GM12878 (cell line): Measurements from ENCODE around the gene SORCS2. TPM values are rescaled to one million over a fixed set of nuclear protein-coding genes. Genes with fewer than 3 reads are reported as not detected.

Experiments
- ATAC-seq: fragments of 200-7000 bp; cut with Tn5 transposase; 3 replicates; pipeline ENCODE4 v1.9.1; 2020; ENCODE audit warnings: mild to moderate bottlenecking, moderate library complexity
- BruUV-seq: library from RNA; stranded (reverse); fragments of 400-500 nt; replicated peaks from 2 replicates; lab custom pipeline; 2021; lab: Mats Ljungman, UMichigan
- CTCF ChIA-PET: fragments of 300-600 bp; sonication (Branson Sonifier 250); formaldehyde crosslinking; extraction: SDS; loops from one replicate; lab custom pipeline; 2021; ENCODE audit warnings: inconsistent platforms; lab: Yijun Ruan, JAX
- POLR2A ChIA-PET: fragments of 350-600 bp; formaldehyde crosslinking; extraction: SDS; loops from one replicate; lab custom pipeline; 2021; ENCODE audit warnings: inconsistent platforms; lab: Charles Lee
- RAD21 ChIA-PET: fragments of 300-600 bp; sonication (Branson Sonifier 250); formaldehyde crosslinking; loops from one replicate; lab custom pipeline; 2023; ENCODE audit warnings: antibody characterized with exemption; ENCODE audit not compliant: unreplicated experiment; lab: Charles Lee
- SMC1A ChIA-PET: fragments of 300-600 bp; sonication (Branson Sonifier 250); formaldehyde crosslinking; loops from one replicate; lab custom pipeline; 2023; ENCODE audit not compliant: unreplicated experiment, uncharacterized antibody; lab: Charles Lee
- DNase-seq: peaks from one replicate; pipeline ENCODE4 v3.0.0-alpha.2; 2011; ENCODE audit warnings: low read depth, low spot score
- FAIRE-seq: peaks from 3 replicates; lab custom pipeline; 2011; peaks lifted over from hg19 to GRCh38; lab: Jason Lieb, UNC
- H2AFZ ChIP-seq: 2 replicates; pipeline ENCODE4 v1.6.0; 2011; ENCODE audit warnings: low read depth, low read length, control low read depth; ENCODE audit not compliant: control insufficient read depth
- H3K27ac ChIP-seq: 2 replicates; pipeline ENCODE4 v1.5.1; 2011; ENCODE audit warnings: control low read depth; ENCODE audit not compliant: control insufficient read depth, insufficient read depth
- H3K27me3 ChIP-seq, 2 experiments: replicated peaks in 1 of 2; 2 replicates each; pipeline versions ENCODE4 v1.6.0 to v1.6.1; 2011; ENCODE audit warnings: low read length in 1 of 2; ENCODE audit not compliant: control insufficient read depth in 2 of 2, insufficient read depth in 2 of 2
- H3K36me3 ChIP-seq, 2 experiments: 2 replicates each; pipeline ENCODE4 v1.5.1; 2011; ENCODE audit warnings: low read length in 1 of 2; ENCODE audit not compliant: control insufficient read depth in 2 of 2, insufficient read depth in 2 of 2
- H3K4me1 ChIP-seq: 2 replicates; pipeline ENCODE4 v1.6.1; 2011; ENCODE audit warnings: mild to moderate bottlenecking, low read length, moderate library complexity, mixed read lengths; ENCODE audit not compliant: control insufficient read depth, insufficient read depth
- H3K4me2 ChIP-seq: 2 replicates; pipeline ENCODE4 v1.6.0; 2011; ENCODE audit warnings: control low read depth; ENCODE audit not compliant: control insufficient read depth, insufficient read depth
- H3K4me3 ChIP-seq: fragments of 200-600 bp; sonication (generic); 2 replicates; pipeline ENCODE4 v1.5.1; 2016
- H3K79me2 ChIP-seq: 2 replicates; pipeline ENCODE4 v1.6.0; 2011; ENCODE audit warnings: low read length; ENCODE audit not compliant: control insufficient read depth, insufficient read depth
- H3K9ac ChIP-seq: 2 replicates; pipeline ENCODE4 v1.8.0; 2011; ENCODE audit warnings: low read length, control low read depth, mixed read lengths; ENCODE audit not compliant: control insufficient read depth, insufficient read depth
- H3K9me3 ChIP-seq: replicated peaks from 3 replicates; pipeline ENCODE4 v1.5.1; 2011; ENCODE audit warnings: mild to moderate bottlenecking, low read length; ENCODE audit not compliant: control insufficient read depth, insufficient read depth
- H4K20me1 ChIP-seq: 2 replicates; pipeline ENCODE4 v1.6.0; 2011; ENCODE audit not compliant: control insufficient read depth, insufficient read depth
- CTCF ChIP-seq, 3 experiments: IDR thresholded peaks in 2 of 3; conservative IDR thresholded peaks in 1 of 3; 2 replicates each; pipeline ENCODE4 v1.5.1; 2011; ENCODE audit warnings: low read depth in 3 of 3, low read length in 3 of 3, mild to moderate bottlenecking in 3 of 3, control low read depth in 2 of 3, moderate library complexity in 2 of 3, inconsistent platforms in 1 of 3, mixed read lengths in 1 of 3; ENCODE audit not compliant: control insufficient read depth in 2 of 3, insufficient read depth in 1 of 3; ENCODE audit errors: extremely low read depth in 1 of 3
- NR2F1 ChIP-seq: fragments of 450-650 bp; conservative IDR thresholded peaks from 2 replicates; pipeline ENCODE4 v1.6.1; 2017; ENCODE audit warnings: mild to moderate bottlenecking
- RAD21 ChIP-seq: IDR thresholded peaks from 2 replicates; pipeline ENCODE4 v1.6.1; 2011; ENCODE audit warnings: mild to moderate bottlenecking, low read depth, low read length, moderate library complexity; ENCODE audit not compliant: insufficient read depth
- SMC3 ChIP-seq: IDR thresholded peaks from 2 replicates; pipeline ENCODE4 v1.6.1; 2011; ENCODE audit warnings: low read length, improper control_type of control experiment, borderline replicate concordance
- WGBS: methylation state at CpG from one replicate; pipeline ENCODE4 v1.1.6; 2016; ENCODE audit warnings: low lambda C conversion rate; ENCODE audit not compliant: insufficient replicate concordance, insufficient coverage; ENCODE audit errors: missing lambda C conversion rate; 5-methylcytosine and 5-hydroxymethylcytosine counted together
- in situ Hi-C: fragments of 300-500 bp; cut with MboI; formaldehyde crosslinking; loops from 9 replicates; pipeline ENCODE4 v1.14.3; 2018; ENCODE audit warnings: mixed read lengths
- intact Hi-C: fragments of 100-400 bp; cut with micrococcal nuclease; formaldehyde crosslinking; loops from one replicate; pipeline ENCODE4 v1.14.2; 2022; ENCODE audit not compliant: unreplicated experiment
- polyA plus RNA-seq, 11 experiments: library from polyadenylated mRNA; depleted of rRNA in 4 of 11; unstranded in 6 of 11; stranded (reverse) in 5 of 11; fragments of >200 nt; fragmentation: Nextera tagmentation in 4 of 11; fragmentation: Illumina TruSeq in 1 of 11; extraction: Ambion mirVana in 4 of 11; extraction: Trizol in 1 of 11; gene quantifications; 1 replicate in 1 of 11; 2 replicates in 10 of 11; pipeline versions ENCODE4 v1.2.1 to v1.2.3, GENCODE V29; 2011 to 2016; ENCODE audit warnings: inconsistent platforms in 2 of 11, missing spikeins in 2 of 11, low read depth in 1 of 11
- total RNA-seq, 4 experiments: library from RNA; depleted of rRNA in 3 of 4; stranded (reverse); fragments of >200 nt in 3 of 4; fragmentation: Illumina TruSeq in 1 of 4; extraction: Trizol in 1 of 4; gene quantifications; 2 replicates each; pipeline versions ENCODE4 v1.2.1 to v1.2.3, GENCODE V29; 2013 to 2021
- TF ChIP-seq, protein P1 (sequence below): fragments of 450-650 bp; IDR thresholded peaks from 2 replicates; pipeline ENCODE4 v1.6.1; 2017; ENCODE audit warnings: mild to moderate bottlenecking

SORCS2 gene
- total and polyA plus RNA-seq, 10 of the 15 experiments (the other 5 are each of a cell fraction or from before 2014, with no cell fraction given) = 0.01 to 0.15 (median 0.05) TPM; not detected in 5

DNA sequence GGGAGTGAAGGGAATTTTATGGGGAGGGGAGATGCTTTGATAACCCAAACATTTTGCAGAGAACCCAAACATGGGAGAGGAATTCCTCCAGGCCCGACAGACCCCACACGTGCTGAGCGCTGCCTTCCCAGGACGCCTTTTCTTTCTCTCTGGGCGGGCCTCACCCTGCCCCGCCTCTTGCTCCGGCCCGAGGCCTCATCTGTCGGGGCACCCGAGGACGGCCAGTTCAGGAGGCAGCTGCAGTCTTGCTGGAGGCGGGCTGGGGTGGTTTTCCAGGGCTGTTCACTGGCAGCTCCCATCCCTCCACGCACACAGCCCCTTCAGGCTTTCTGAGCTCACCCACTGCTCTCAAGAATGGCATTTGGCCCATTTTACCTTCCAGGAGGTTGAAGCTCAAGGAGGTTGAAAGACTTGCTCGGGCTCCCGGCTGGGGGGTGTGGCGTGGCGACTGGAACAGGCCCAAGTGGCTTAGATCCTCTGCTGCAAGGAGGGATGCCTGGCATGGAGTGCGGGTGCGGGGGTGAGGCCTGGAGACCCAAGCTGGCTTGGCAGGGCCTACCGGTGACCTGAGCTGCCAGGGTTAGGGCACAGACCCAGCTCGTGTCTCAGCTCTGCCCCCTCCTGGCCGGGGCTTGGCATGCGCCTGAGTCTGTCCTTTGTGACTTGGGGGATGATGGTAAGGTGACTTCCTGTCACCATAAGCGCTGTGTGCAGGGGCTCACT, 143.2 kb downstream of the SORCS2 start:
- BruUV-seq = no TSS peak
- Histone ChIP-seq H3K36me3 (no peaks in the 10 kb centered on the region), H3K4me2 (no peak overlapping the region), H2AFZ (no peak overlapping the region), H4K20me1 (no peaks in the 10 kb centered on the region), H3K27me3 (no peaks in the 10 kb centered on the region; a peak in 2 of 4 replicates), H3K9me3 (no peaks in the 10 kb centered on the region), H3K9ac (no peak overlapping the region), H3K4me1 (no peaks in the 10 kb centered on the region), H3K79me2 (no peaks in the 10 kb centered on the region), H3K27ac (no peak overlapping the region), H3K4me3 (no peak overlapping the region)
- SMC1A ChIA-PET = interaction anchor here (0.8 to 1.2 kb wide), 2 partner anchors 10 to 159 kb away, joined by 3 to 4 read pairs; no protein-coding TSS in a partner anchor
- FAIRE-seq (peak; percentile 78), DNase-seq (peak; percentile 1), ATAC-seq (peak; percentile 94)
- POLR2A ChIA-PET = no interaction called here
- CTCF ChIA-PET = interaction anchor here (0.8 to 2.2 kb wide), 8 partner anchors 10 to 233 kb away, joined by 3 to 10 read pairs (median 4); no protein-coding TSS in a partner anchor
- RAD21 ChIA-PET = interaction anchor here (0.6 to 1.2 kb wide), 4 partner anchors 45 to 269 kb away, joined by 3 to 5 read pairs (median 3); no protein-coding TSS in a partner anchor
- WGBS = 45% methylated on average over 24 of the region's 24 CpGs
- intact Hi-C loops = loop anchor here (5.0 kb wide), 1 partner anchor 143 kb away; the partner anchor contains the start of gene SORCS2
- in situ Hi-C loops = no loop called here
- TF ChIP-seq SMC3 = peak; percentile 29; the same call in 1 of the 2 replicates
- TF ChIP-seq CTCF (IDR thresholded peaks at IDR 0.05 in 2 of 3, conservative IDR thresholded peaks at IDR 0.05 in 1 of 3; ENCODE audit: control insufficient read depth in 2 of 3, extremely low read depth in 1 of 3, insufficient read depth in 1 of 3, low read depth in 3 of 3, low read length in 3 of 3) = peak; percentile 62 to 78 (median 65)
- TF ChIP-seq RAD21 = peak; percentile 34
- TF ChIP-seq NR2F1 = 0 out of 2 replicates have a peak, but pooled peaks have one; percentile 28
- TF ChIP-seq, protein P1, sequence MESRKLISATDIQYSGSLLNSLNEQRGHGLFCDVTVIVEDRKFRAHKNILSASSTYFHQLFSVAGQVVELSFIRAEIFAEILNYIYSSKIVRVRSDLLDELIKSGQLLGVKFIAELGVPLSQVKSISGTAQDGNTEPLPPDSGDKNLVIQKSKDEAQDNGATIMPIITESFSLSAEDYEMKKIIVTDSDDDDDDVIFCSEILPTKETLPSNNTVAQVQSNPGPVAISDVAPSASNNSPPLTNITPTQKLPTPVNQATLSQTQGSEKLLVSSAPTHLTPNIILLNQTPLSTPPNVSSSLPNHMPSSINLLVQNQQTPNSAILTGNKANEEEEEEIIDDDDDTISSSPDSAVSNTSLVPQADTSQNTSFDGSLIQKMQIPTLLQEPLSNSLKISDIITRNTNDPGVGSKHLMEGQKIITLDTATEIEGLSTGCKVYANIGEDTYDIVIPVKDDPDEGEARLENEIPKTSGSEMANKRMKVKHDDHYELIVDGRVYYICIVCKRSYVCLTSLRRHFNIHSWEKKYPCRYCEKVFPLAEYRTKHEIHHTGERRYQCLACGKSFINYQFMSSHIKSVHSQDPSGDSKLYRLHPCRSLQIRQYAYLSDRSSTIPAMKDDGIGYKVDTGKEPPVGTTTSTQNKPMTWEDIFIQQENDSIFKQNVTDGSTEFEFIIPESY = no peak
